KMS-11 (cell line): Measurements from ENCODE around the gene STK32C.

Source experiments
- H2AFZ ChIP-seq: fragments of 200-600 bp; sonication (generic); 2 replicates; pipeline ENCODE4 v1.6.1; 2016; ENCODE audit warnings: antibody characterized with exemption, mixed run types, low read depth
- H3K27ac ChIP-seq: fragments of 200-600 bp; sonication (generic); 2 replicates; pipeline ENCODE4 v1.6.1; 2016; ENCODE audit warnings: mild to moderate bottlenecking, mixed run types
- H3K27me3 ChIP-seq: fragments of 200-600 bp; sonication (generic); 2 replicates; pipeline ENCODE4 v1.6.1; 2017; ENCODE audit warnings: mild to moderate bottlenecking, low read depth, mixed run types, moderate library complexity; ENCODE audit not compliant: insufficient read depth
- H3K36me3 ChIP-seq: fragments of 200-600 bp; sonication (generic); 2 replicates; pipeline ENCODE4 v1.6.1; 2017; ENCODE audit warnings: mild to moderate bottlenecking, mixed run types; ENCODE audit not compliant: insufficient read depth
- H3K4me1 ChIP-seq: fragments of 200-600 bp; sonication (generic); 2 replicates; pipeline ENCODE4 v1.6.1; 2016; ENCODE audit warnings: mild to moderate bottlenecking, low read depth, mixed run types; ENCODE audit not compliant: poor library complexity, severe bottlenecking
- H3K4me2 ChIP-seq: fragments of 200-600 bp; sonication (generic); 2 replicates; pipeline ENCODE4 v1.7.0; 2016; ENCODE audit warnings: mild to moderate bottlenecking, mixed run types
- H3K4me3 ChIP-seq: fragments of 200-600 bp; sonication (generic); IDR thresholded peaks from 2 replicates; pipeline ENCODE4 v1.6.1; 2017; ENCODE audit warnings: low read depth, low read length, mixed read lengths; ENCODE audit not compliant: insufficient read depth
- H3K79me2 ChIP-seq: fragments of 200-600 bp; sonication (generic); 2 replicates; pipeline ENCODE4 v1.6.1; 2016; ENCODE audit warnings: low read depth, mixed run types; ENCODE audit not compliant: insufficient read depth
- H3K9ac ChIP-seq: fragments of 200-600 bp; sonication (generic); 2 replicates; pipeline ENCODE4 v1.6.1; 2016; ENCODE audit warnings: mild to moderate bottlenecking, mixed run types
- H4K20me1 ChIP-seq: fragments of 200-600 bp; sonication (generic); 2 replicates; pipeline ENCODE4 v1.6.1; 2016; ENCODE audit warnings: mild to moderate bottlenecking, mixed run types; ENCODE audit not compliant: insufficient read depth
- TF ChIP-seq, protein P1 (sequence below): fragments of 200-600 bp; sonication (generic); conservative IDR thresholded peaks from 2 replicates; pipeline ENCODE4 v1.6.1; 2017; ENCODE audit warnings: low read depth, mild to moderate bottlenecking, antibody characterized with exemption, low read length, moderate library complexity, mixed read lengths

STK32C gene

DNA sequence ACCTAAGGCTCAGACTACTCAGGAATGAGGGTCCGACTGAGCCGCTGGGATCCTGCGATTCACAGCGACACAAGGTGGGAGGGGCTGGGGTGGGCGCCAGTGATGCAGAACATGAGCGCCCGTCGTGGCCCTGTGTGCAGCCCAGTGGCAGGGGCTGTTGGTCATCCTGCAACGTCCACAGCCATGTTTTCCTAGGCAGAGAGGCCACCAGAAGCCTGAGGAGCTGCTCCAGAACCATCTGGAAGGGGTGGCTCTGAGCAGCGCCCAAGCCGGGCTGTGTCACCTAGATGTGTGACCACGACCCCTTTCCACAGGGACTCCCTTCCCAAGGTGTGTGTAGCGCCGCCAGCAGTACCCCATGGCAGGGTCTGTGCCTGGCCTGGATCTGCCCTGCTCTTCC is 96.5 kb downstream of the STK32C start:
- Histone ChIP-seq H3K27me3 (peaks cover 13% of the 10 kb centered on the region; the same call in 1 of the 2 replicates), H4K20me1 (no peaks in the 10 kb centered on the region), H3K9ac (no peak overlapping the region), H2AFZ (no peak overlapping the region), H3K27ac (no peak overlapping the region), H3K79me2 (no peaks in the 10 kb centered on the region), H3K36me3 (no peaks in the 10 kb centered on the region), H3K4me2 (no peak overlapping the region), H3K4me1 (no peaks in the 10 kb centered on the region), H3K4me3 (no peak overlapping the region)
- TF ChIP-seq, protein P1, sequence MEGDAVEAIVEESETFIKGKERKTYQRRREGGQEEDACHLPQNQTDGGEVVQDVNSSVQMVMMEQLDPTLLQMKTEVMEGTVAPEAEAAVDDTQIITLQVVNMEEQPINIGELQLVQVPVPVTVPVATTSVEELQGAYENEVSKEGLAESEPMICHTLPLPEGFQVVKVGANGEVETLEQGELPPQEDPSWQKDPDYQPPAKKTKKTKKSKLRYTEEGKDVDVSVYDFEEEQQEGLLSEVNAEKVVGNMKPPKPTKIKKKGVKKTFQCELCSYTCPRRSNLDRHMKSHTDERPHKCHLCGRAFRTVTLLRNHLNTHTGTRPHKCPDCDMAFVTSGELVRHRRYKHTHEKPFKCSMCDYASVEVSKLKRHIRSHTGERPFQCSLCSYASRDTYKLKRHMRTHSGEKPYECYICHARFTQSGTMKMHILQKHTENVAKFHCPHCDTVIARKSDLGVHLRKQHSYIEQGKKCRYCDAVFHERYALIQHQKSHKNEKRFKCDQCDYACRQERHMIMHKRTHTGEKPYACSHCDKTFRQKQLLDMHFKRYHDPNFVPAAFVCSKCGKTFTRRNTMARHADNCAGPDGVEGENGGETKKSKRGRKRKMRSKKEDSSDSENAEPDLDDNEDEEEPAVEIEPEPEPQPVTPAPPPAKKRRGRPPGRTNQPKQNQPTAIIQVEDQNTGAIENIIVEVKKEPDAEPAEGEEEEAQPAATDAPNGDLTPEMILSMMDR: no peak

DNA sequence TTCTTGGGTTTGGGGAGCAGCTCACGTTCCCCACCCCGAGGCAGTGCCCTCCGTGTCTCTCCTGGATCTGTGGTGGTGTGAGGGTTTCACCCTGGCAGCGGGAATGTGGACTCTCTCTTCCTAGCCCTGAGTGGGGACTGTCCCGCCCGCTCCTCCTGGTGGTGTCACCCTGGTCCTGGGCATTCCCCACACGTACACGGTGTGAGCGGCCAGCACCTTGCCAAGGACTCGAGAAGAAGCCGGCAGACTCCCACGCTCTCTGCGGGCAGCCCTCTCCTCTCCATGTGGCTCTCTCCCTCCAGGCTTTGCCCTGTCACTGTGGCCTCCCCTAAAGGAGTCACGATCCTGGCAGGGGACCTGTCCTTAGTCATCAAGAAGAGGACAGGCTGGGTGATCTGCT is 97.0 kb downstream of the STK32C start:
- H3K79me2 ChIP-seq: no peaks in the 10 kb centered on the region
- H3K27me3 ChIP-seq: peaks cover 13% of the 10 kb centered on the region; the same call in 1 of the 2 replicates
- no peak overlapping the region for H2AFZ ChIP-seq
- no peaks in the 10 kb centered on the region for H3K36me3 ChIP-seq
- H3K4me3 ChIP-seq: no peak overlapping the region
- no peak overlapping the region for H3K9ac ChIP-seq
- H3K27ac ChIP-seq: no peak overlapping the region
- H3K4me2 ChIP-seq: no peak overlapping the region
- TF ChIP-seq, protein P1: no peak
- H3K4me1 ChIP-seq: no peaks in the 10 kb centered on the region
- H4K20me1 ChIP-seq: no peaks in the 10 kb centered on the region

GRCh38 chr10:132209978-132210530 is 97.7 kb downstream of the STK32C start:
- Histone ChIP-seq H3K9ac (no peak overlapping the region), H3K4me2 (no peak overlapping the region), H3K27me3 (peaks cover 13% of the 10 kb centered on the region; the same call in 1 of the 2 replicates), H2AFZ (no peak overlapping the region), H3K4me3 (no peak overlapping the region), H3K79me2 (no peaks in the 10 kb centered on the region), H3K4me1 (no peaks in the 10 kb centered on the region), H3K36me3 (no peaks in the 10 kb centered on the region), H3K27ac (no peak overlapping the region), H4K20me1 (no peaks in the 10 kb centered on the region)
- TF ChIP-seq, protein P1: no peak

- H3K79me2 ChIP-seq: no peaks in the 10 kb centered on the region
- no peak overlapping the region for H3K4me3 ChIP-seq
- H3K27ac ChIP-seq: no peak overlapping the region
- H3K9ac ChIP-seq: no peak overlapping the region
- no peaks in the 10 kb centered on the region for H3K4me1 ChIP-seq
- no peaks in the 10 kb centered on the region for H4K20me1 ChIP-seq
- peaks cover 20% of the 10 kb centered on the region; the same call in 1 of the 2 replicates for H3K27me3 ChIP-seq
- no peak overlapping the region for H3K4me2 ChIP-seq
- TF ChIP-seq, protein P1: no peak
- H3K36me3 ChIP-seq: no peaks in the 10 kb centered on the region
- no peak overlapping the region for H2AFZ ChIP-seq
Measured at GRCh38 chr10:132209130-132209529, 98.6 kb downstream of the STK32C start.
